Peyer's patch (tissue), 4 donors: Measurements from ENCODE around the gene GZF1. TPM values are rescaled to one million over a fixed set of nuclear protein-coding genes. Genes with fewer than 3 reads are reported as not detected.

ENCODE experiments used
- DNase-seq, 3 donors: peaks; one replicate each; pipeline ENCODE4 v3.0.0-alpha.2; 2017 to 2019
- H3K27ac ChIP-seq, 4 donors: fragments of 200-600 bp; sonication (generic); one replicate each; pipeline ENCODE4 v1.5.1; 2016 to 2019
- H3K27me3 ChIP-seq, 2 donors: fragments of 200-600 bp; sonication (generic); one replicate each; pipeline ENCODE4 v1.5.1; 2019
- H3K36me3 ChIP-seq, 3 donors: fragments of 200-600 bp; sonication (generic); one replicate each; pipeline ENCODE4 v1.5.1; 2016 to 2019
- H3K4me1 ChIP-seq, 4 donors: fragments of 200-600 bp; sonication (generic); one replicate each; pipeline ENCODE4 v1.5.1; 2016 to 2019
- H3K4me3 ChIP-seq, 4 donors: fragments of 200-600 bp; sonication (generic); 1 replicate in 3 of 4; 2 replicates in 1 of 4; pipeline ENCODE4 v1.5.1; 2016 to 2019; ENCODE audit warnings: mild to moderate bottlenecking in 1 of 4
- H3K9me3 ChIP-seq, 4 donors: fragments of 200-600 bp; sonication (generic); one replicate each; pipeline ENCODE4 v1.5.1; 2016 to 2019; ENCODE audit warnings: mild to moderate bottlenecking in 1 of 4
- CTCF ChIP-seq, 6 experiments: fragments of 450-650 bp in 4 of 6; fragments of 200-600 bp in 2 of 6; sonication (generic) in 1 of 6; IDR thresholded peaks; one replicate each; pipeline ENCODE4 v1.5.1; 2017 to 2019; ENCODE audit warnings: antibody characterized with exemption in 6 of 6, mild to moderate bottlenecking in 3 of 6, moderate library complexity in 1 of 6
- POLR2A ChIP-seq, 2 donors: fragments of 450-650 bp; IDR thresholded peaks; one replicate each; pipeline ENCODE4 v1.5.1; 2017; ENCODE audit warnings: antibody characterized with exemption in 2 of 2, mild to moderate bottlenecking in 2 of 2, moderate library complexity in 2 of 2
- total RNA-seq, 4 donors: library from RNA; depleted of rRNA; stranded (reverse); fragments of >200 nt; gene quantifications; one replicate each; pipeline ENCODE4 v1.1.0, GENCODE V29; 2016

The GZF1 gene
- total RNA-seq, 4 donors from 2014 or later, result 5.8 to 14.5 (median 7.9) TPM

GRCh38 chr20:23366384-23366783 is 4.4 kb downstream of the GZF1 start:
- peaks cover 0 to 39% (median 0%) of the 10 kb centered on the region in 3 donors for H3K36me3 ChIP-seq
- no peak overlapping the region for H3K4me3 ChIP-seq
- H3K9me3 ChIP-seq, result no peaks in the 10 kb centered on the region
- H3K27me3 ChIP-seq, result no peaks in the 10 kb centered on the region
- TF ChIP-seq POLR2A (IDR thresholded peaks at IDR 0.05) (no peak), CTCF (IDR thresholded peaks at IDR 0.05) (no peak)
- peaks cover 0 to 23% (median 14%) of the 10 kb centered on the region in 4 donors for H3K4me1 ChIP-seq
- DNase-seq, result no peak
- no peak overlapping the region for H3K27ac ChIP-seq

- Histone ChIP-seq H3K4me1 (peaks cover 0 to 20% (median 12%) of the 10 kb centered on the region in 4 donors), H3K4me3 (no peak overlapping the region), H3K27ac (no peak overlapping the region), H3K27me3 (no peaks in the 10 kb centered on the region), H3K36me3 (peaks cover 0 to 53% (median 0%) of the 10 kb centered on the region in 3 donors), H3K9me3 (no peaks in the 10 kb centered on the region)
- TF ChIP-seq POLR2A (IDR thresholded peaks at IDR 0.05), result no peak
- TF ChIP-seq CTCF (IDR thresholded peaks at IDR 0.05), result no peak
- DNase-seq, result no peak
These were observed 5.8 kb downstream of the GZF1 start for GRCh38 chr20:23367770-23368169.

- H3K4me3 ChIP-seq, result no peak overlapping the region
- no peaks in the 10 kb centered on the region for H3K9me3 ChIP-seq
- DNase-seq, result no peak
- H3K27me3 ChIP-seq, result no peaks in the 10 kb centered on the region
- H3K27ac ChIP-seq, result no peak overlapping the region
- peaks cover 0 to 13% (median 6%) of the 10 kb centered on the region in 4 donors for H3K4me1 ChIP-seq
- peaks cover 0 to 60% (median 0%) of the 10 kb centered on the region in 3 donors for H3K36me3 ChIP-seq
- TF ChIP-seq CTCF (IDR thresholded peaks at IDR 0.05) (no peak), POLR2A (IDR thresholded peaks at IDR 0.05) (no peak)
These were observed 6.5 kb downstream of the GZF1 start for GRCh38 chr20:23368316-23369071.

GRCh38 chr20:23369072-23369823 is 7.3 kb downstream of the GZF1 start:
- Histone ChIP-seq H3K9me3 (no peaks in the 10 kb centered on the region), H3K4me1 (peaks cover 0 to 12% (median 6%) of the 10 kb centered on the region in 4 donors), H3K27ac (no peak overlapping the region), H3K27me3 (no peaks in the 10 kb centered on the region), H3K36me3 (peaks cover 0 to 67% (median 0%) of the 10 kb centered on the region in 3 donors), H3K4me3 (no peak overlapping the region)
- no peak for TF ChIP-seq POLR2A (IDR thresholded peaks at IDR 0.05)
- no peak for TF ChIP-seq CTCF (IDR thresholded peaks at IDR 0.05)
- DNase-seq, result no peak

GRCh38 chr20:23370274-23370673 is 8.3 kb downstream of the GZF1 start:
- Histone ChIP-seq H3K27me3 (no peaks in the 10 kb centered on the region), H3K4me3 (no peak overlapping the region), H3K9me3 (no peaks in the 10 kb centered on the region), H3K27ac (no peak overlapping the region), H3K4me1 (peaks cover 0 to 12% (median 6%) of the 10 kb centered on the region in 4 donors), H3K36me3 (peaks cover 0 to 64% (median 0%) of the 10 kb centered on the region in 3 donors)
- no peak for DNase-seq
- TF ChIP-seq POLR2A (IDR thresholded peaks at IDR 0.05), result no peak
- no peak for TF ChIP-seq CTCF (IDR thresholded peaks at IDR 0.05)
